HL-60 (cell line): ENCODE data around the gene COL25A1.

ENCODE experiments used
- DNase-seq, 2 experiments: peaks; one replicate each; pipeline ENCODE4 v3.0.0-alpha.2; 2010 to 2020; ENCODE audit warnings: low read depth in 1 of 2, low spot score in 1 of 2
- H3K27ac ChIP-seq: fragments of 250-450 bp; sonication (Bioruptor Pico); replicated peaks from 2 replicates; pipeline ENCODE4 v1.5.1; 2020; ENCODE audit warnings: mild to moderate bottlenecking, moderate library complexity
- H3K27me3 ChIP-seq: fragments of 250-450 bp; sonication (Bioruptor Pico); 2 replicates; pipeline ENCODE4 v1.5.1; 2021; ENCODE audit warnings: mild to moderate bottlenecking, moderate library complexity; ENCODE audit not compliant: insufficient read depth, poor library complexity, severe bottlenecking
- H3K4me3 ChIP-seq: replicated peaks from 2 replicates; pipeline ENCODE4 v1.5.1; 2011; ENCODE audit warnings: mild to moderate bottlenecking, control low read depth, low read length; ENCODE audit not compliant: insufficient read depth
- CTCF ChIP-seq: IDR thresholded peaks from one replicate; pipeline ENCODE4 v1.5.1; 2011; ENCODE audit warnings: low read length, control low read depth, inconsistent platforms; ENCODE audit not compliant: insufficient read depth
- GABPA ChIP-seq: IDR thresholded peaks from 2 replicates; pipeline ENCODE4 v1.6.1; 2012; ENCODE audit warnings: low read depth
- POLR2AphosphoS5 ChIP-seq: IDR thresholded peaks from 2 replicates; pipeline ENCODE4 v1.6.1; 2012; ENCODE audit warnings: low read depth
- REST ChIP-seq: IDR thresholded peaks from 2 replicates; pipeline ENCODE4 v1.6.1; 2012; ENCODE audit warnings: low read depth; ENCODE audit not compliant: insufficient replicate concordance
- SPI1 ChIP-seq: IDR thresholded peaks from 2 replicates; pipeline ENCODE4 v1.6.1; 2012; ENCODE audit warnings: low read depth, mild to moderate bottlenecking, borderline replicate concordance

Gene COL25A1

GRCh38 chr4:109134268-109134667, 168.2 kb downstream of the COL25A1 start:
- TF ChIP-seq SPI1 (no peak), REST (no peak), GABPA (no peak), CTCF (no peak), POLR2AphosphoS5 (no peak)
- H3K4me3 ChIP-seq = no peak overlapping the region
- DNase-seq = no peak
- H3K27ac ChIP-seq = no peak overlapping the region
- H3K27me3 ChIP-seq = no peaks in the 10 kb centered on the region

GRCh38 chr4:109131559-109131958, 170.9 kb downstream of the COL25A1 start:
- DNase-seq = no peak
- Histone ChIP-seq H3K27me3 (no peaks in the 10 kb centered on the region), H3K4me3 (no peak overlapping the region), H3K27ac (no peak overlapping the region)
- TF ChIP-seq POLR2AphosphoS5 (no peak), GABPA (no peak), CTCF (no peak), REST (no peak), SPI1 (no peak)

GRCh38 chr4:109128589-109128988, 173.9 kb downstream of the COL25A1 start:
- no peak for DNase-seq
- Histone ChIP-seq H3K4me3 (no peak overlapping the region), H3K27ac (no peak overlapping the region), H3K27me3 (no peaks in the 10 kb centered on the region)
- TF ChIP-seq GABPA = no peak
- TF ChIP-seq CTCF = no peak
- TF ChIP-seq REST = no peak
- TF ChIP-seq POLR2AphosphoS5 = no peak
- TF ChIP-seq SPI1 = no peak
